Stimulated activated naive CD4-positive, alpha-beta T cell treated with Interleukin-2 at 50 U/mL for 16 hours (primary cell): Measurements from ENCODE around the gene ARHGEF7.
"Not testable (repeated sequence)": the region's sequence is repeated elsewhere in the genome, so short reads cannot be mapped to it uniquely, and the experiment has no call there.

Experiments used
- DNase-seq: peaks from one replicate; lab custom pipeline; 2025; lab: John Stamatoyannopoulos, UW

ARHGEF7 gene

DNA sequence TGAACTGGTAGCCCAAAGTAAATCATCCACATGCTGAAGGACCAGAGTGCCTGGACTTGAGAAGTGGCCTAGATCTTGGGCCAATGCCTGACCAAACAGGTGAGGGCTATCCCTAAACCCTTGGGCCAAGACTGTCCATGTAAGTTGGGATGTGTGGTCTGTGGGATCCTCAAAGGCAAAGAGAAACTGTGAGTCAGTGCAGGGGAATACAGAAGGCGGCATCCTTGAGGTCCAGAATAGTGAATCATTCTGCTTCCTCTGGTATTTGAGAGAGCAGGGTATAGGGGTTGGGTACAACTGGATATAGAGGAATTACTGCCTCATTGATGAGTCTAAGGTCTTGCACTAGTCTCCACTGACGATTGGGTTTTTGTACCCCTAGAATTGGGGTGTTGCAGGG is 79.5 kb downstream of the ARHGEF7 start:
- DNase-seq: not testable (repeated sequence)

- DNase-seq: not testable (repeated sequence)
Measured at GRCh38 chr13:111198732-111199378, 83.7 kb downstream of the ARHGEF7 start.

GRCh38 chr13:111201304-111201940 is 86.3 kb downstream of the ARHGEF7 start:
- no peak for DNase-seq

DNA sequence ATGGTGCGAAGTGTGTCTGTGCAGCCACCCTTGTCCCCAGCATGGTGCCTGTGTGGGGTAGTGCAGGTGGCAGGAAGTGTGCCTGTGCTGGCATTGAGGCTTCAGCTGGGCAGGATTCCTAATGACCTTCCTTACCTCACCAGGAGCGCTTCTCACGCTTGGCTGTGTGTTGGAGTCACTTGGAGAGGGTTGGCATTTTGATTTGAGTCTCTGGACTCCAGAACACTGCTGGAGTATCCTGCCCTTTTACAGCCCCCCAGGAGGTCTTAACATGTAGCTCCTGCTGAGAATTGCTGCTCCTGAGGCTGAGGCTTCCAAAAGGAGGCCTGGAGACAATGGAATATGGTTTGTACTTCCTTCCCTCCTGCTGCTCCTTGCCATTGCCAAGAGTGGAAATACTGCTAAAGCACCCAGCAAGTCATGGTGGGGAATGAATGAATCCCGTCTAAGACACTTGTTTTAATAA is 87.1 kb downstream of the ARHGEF7 start:
- DNase-seq: no peak

GRCh38 chr13:111202745-111203144 is 87.6 kb downstream of the ARHGEF7 start:
- DNase-seq: no peak

DNA sequence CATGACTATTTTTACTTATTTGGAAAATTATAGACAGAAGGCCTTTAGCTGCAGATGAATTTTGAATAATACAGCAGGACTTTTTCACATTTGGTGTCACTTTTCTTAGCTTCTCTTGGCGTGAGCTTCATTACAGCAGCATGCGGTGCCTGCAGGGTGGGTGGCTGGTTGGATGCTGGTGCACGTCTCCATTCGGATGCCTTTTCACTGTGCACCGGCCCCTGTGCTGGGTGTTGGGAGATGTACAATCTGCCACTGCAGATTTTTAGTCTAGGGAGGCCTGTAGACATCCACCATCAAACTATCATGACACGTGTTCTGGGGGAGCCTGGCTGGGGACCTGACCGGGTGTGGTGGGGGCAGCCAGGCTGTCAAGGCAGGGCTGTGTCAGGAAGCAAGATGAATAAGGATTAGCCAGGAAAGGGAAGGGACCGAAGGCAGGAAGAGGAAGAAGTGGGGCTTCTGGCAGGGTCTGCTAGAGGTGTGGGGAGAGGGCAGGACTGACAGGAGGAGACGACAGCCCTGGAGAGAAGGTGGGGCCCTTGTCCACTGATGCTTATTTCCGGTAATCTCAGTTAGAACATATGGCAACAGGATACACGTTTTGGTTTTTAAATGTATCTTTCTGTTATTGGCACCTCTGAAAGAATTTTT is 88.8 kb downstream of the ARHGEF7 start:
- DNase-seq: no peak

DNA sequence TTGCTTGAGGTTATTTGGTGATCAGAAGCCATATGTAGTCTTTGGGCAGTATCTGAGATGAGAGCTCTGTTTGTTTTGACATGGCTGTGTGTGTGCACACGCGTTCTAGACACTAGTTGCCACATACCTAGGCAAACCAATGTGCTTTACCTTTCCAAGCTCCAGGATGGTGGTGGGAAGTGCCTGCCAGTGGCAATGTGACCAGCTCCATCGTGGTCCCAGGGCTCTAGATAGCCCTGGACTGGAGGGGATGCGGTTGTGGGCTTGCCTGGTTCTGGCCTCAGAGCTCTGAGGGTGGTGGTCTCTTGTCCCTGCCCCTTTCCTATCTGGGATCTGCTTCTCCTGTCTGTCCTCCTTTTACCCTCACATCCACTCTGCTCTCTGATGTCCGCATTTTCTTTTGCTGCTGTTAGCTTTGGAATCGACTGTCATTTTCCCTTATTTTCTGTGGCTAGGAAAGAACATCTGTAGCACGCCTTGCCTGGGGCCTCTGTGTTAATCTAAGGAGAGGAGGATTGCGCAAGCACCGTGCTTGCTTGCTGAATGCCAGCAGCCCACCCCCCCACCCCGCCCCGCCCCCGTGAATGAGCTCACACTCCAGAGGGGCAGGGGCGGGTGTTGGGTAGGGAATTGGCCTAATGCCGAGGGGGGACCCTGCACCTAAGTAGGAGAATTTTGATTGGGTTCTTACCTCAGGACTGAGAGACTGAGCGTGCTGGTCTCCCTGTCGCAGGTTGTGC is 89.5 kb downstream of the ARHGEF7 start:
- DNase-seq: no peak

DNA sequence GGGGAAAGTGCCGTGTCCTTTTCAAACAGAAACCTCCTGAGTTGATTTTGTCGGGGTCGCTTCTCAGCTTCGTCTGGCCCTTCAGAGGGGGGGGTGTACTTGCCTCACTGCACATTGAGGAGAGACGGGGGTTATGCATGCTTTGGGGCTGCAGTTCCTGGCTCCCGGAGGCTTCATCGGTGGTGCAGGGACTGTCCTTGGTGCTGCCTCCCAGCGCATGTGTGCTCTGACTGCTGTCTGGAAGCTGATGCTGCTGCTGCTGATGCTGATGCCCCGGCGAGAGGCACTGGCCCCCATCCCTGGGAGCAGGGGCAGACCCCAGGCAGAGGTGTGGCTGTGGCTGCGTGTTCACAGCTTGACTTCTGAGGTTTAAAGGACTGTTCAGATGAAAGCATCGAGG is 91.0 kb downstream of the ARHGEF7 start:
- DNase-seq: no peak

- no peak for DNase-seq
Measured at GRCh38 chr13:111209613-111210012, 94.5 kb downstream of the ARHGEF7 start.

GRCh38 chr13:111210091-111210490 is 95.0 kb downstream of the ARHGEF7 start:
- no peak for DNase-seq

GRCh38 chr13:111210544-111211469 is 95.7 kb downstream of the ARHGEF7 start:
- no peak for DNase-seq

DNA sequence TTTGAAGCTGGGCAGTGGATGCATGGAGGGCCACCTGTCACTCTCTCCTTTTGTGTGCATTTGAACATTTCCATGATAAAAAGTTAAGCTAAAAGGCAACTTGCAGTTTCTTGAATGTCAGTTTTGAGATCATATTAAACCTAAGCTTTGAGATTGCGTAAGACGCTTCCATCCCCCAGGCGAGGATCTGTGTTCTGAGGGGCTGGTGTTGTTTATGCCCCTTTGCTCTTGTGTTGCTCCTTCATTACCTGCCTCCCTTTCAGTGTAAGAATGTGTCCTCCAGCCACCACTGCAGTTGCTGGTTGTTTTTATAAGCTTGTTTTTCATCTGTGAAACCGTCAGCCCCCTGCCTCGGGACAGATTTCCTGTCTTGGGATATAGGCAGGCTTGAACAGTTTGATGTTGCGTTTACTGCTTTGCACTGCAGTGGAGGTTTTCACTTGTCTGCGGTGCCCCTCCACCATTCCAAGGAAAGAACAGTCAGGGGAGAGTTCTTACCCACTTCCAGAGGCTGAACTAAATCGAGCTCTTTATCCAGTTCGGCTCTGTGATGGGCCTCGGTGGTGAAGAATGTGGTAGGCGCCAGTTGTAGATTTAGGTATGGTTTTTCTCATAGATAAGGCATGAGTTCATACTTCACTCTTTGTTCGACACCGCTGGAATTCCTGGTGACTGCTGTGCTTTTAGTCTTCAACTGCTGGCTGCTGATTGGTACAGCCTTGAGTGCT is 96.8 kb downstream of the ARHGEF7 start:
- no peak for DNase-seq

GRCh38 chr13:111212517-111212873 is 97.4 kb downstream of the ARHGEF7 start:
- no peak for DNase-seq

DNA sequence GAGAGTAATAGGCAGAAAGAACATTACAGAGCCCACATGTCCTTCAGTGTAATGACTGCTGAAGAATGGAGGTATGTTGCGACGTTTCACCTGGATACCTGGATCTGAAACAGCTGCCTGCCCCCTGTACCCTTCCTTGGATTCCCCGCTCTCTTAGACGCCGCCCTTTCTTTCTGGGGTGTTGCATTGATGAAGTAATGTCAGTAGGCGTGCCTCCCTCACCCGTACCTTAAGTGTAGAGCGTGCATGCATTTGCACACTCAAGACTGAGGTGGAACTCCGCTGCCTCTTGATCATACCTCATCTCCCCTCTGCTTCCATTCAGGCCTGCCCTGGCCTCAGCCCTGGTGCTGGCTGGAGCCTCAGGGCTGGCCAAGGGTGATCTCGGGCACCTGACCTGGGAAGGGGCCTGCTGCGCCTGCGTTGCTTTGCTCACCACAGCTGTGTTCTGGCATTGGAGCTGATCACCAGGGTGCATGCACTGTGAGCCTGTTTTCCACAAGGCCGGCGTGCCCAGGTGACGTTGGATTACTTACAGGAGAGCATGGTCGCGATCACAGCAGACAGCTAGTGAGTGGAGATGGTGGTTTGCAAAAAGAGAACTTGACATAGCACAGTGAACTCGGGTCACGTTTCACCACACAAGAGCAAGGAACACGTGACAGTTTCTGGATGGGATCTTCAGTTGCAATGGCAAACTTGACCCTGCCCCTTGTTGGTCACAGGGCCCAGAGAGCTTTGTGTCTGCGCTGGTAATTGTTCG is 99.0 kb downstream of the ARHGEF7 start:
- DNase-seq: no peak

DNA sequence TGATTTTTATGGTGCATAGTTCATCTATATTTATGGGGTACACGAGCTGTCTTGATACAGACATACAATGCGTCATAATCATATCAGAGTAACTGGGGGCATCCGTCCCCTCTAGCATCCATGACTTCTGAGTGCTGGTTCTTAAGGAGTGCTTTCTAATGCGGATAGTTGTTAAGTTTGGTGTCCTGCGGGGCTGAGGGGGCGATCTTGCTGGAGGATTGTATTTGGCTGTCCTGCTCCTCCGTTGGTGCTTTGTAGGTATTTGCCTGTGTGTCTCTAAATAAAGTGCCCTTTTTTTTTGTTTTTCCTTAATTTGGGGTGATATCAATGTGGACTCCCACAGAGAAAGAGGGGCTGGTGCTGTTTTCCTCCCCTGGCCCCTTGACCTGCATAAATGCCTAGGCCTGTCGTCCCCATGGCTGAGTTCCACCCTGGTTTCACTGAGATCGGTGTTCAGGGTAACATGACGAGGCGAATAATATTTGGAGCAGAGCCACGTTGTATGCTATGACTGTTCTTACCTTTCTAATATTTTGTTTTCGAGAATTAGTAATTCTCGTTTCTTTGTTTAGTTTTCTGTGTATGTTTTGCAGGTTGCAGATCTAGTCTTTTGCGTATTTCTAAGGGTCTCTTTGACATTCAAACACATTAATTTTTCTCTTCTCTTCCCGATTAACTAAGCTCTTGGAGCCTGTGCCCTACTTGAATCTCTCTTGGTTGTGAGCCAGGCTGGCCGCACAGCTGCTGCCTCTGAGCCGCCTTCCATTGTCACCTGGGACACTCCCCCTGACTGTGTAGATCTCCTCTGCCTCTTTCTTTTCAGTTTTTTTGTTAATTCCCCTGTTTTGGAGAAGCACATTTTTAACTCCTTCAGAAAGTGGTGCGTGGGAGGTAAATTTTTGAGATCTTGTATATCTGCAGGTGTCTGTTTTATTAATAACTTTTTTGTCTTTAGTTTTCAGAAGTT is 100.3 kb downstream of the ARHGEF7 start:
- DNase-seq: no peak

DNA sequence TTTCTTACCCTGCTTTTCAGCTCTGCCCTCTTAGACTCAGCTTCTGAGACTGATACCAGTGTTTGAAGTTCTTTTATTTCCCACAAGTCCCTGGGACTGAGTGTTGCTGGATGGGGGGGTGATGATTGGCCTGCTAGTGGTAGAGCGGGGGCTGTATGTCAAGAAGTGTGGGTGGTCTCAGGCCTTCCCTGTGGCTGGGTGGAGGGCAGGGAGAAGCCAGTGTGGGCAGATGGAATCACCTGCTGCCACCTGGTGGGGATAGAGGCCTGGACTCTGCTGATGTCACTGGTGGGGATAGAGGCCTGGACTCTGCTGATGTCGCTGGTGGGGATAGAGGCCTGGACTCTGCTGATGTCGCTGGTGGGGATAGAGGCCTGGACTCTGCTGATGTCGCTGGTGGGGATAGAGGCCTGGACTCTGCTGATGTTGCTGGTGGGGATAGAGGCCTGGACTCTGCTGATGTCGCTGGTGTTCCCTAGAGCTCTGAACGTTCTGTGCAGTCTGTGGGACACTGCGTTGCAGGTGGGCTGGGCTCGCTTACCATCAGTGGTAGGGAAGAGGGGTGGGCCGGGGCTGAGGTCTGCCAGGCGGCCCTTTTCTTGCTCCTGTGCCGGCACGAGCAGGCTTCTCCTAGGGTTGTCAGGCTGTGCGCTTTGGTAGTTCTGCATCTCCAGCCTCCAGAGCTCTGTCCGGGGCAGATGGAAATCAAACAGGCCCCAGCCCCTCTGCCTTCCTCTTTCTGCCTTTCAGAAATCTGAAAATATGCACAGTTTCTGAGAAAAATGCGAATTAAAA is 101.3 kb downstream of the ARHGEF7 start:
- DNase-seq: peak; percentile 24

DNA sequence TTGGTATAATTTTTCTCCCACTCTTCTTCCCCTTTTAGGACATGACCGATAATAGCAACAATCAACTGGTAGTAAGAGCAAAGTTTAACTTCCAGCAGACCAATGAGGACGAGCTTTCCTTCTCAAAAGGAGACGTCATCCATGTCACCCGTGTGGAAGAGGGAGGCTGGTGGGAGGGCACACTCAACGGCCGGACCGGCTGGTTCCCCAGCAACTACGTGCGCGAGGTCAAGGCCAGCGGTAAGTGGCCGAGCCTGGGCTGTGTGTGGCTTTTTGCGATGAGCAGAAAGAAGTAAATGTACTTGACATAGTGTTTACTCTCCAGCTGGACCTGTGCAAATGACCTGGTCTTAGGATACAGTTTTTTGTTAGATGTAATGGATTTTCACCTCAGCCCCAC is 102.5 kb downstream of the ARHGEF7 start:
- no peak for DNase-seq

- DNase-seq: no peak
Measured at GRCh38 chr13:111219280-111219679, 104.2 kb downstream of the ARHGEF7 start.
